ENCODE data around the gene ADARB2.

The ADARB2 gene

GRCh38 chr10:1166828-1167275, 570.5 kb downstream of the ADARB2 start:
- Histone ChIP-seq H3K9ac (no peak overlapping the region), H3K79me2 (ENCODE audit: insufficient read depth, low read depth) (no peaks in the 10 kb centered on the region), H3K4me2 (no peak overlapping the region), H3K4me1 (ENCODE audit: low read depth, poor library complexity, severe bottlenecking) (no peaks in the 10 kb centered on the region), H3K27me3 (ENCODE audit: insufficient read depth, low read depth) (no peaks in the 10 kb centered on the region), H3K27ac (no peak overlapping the region), H3K36me3 (ENCODE audit: insufficient read depth) (no peaks in the 10 kb centered on the region), H4K20me1 (ENCODE audit: insufficient read depth) (no peaks in the 10 kb centered on the region), H2AFZ (ENCODE audit: low read depth) (no peak overlapping the region), H3K4me3 (IDR thresholded peaks at IDR 0.05; ENCODE audit: insufficient read depth, low read depth, low read length) (no peak overlapping the region)
- no peak for TF ChIP-seq CTCF (conservative IDR thresholded peaks at IDR 0.05; ENCODE audit: low read depth, low read length)

DNA sequence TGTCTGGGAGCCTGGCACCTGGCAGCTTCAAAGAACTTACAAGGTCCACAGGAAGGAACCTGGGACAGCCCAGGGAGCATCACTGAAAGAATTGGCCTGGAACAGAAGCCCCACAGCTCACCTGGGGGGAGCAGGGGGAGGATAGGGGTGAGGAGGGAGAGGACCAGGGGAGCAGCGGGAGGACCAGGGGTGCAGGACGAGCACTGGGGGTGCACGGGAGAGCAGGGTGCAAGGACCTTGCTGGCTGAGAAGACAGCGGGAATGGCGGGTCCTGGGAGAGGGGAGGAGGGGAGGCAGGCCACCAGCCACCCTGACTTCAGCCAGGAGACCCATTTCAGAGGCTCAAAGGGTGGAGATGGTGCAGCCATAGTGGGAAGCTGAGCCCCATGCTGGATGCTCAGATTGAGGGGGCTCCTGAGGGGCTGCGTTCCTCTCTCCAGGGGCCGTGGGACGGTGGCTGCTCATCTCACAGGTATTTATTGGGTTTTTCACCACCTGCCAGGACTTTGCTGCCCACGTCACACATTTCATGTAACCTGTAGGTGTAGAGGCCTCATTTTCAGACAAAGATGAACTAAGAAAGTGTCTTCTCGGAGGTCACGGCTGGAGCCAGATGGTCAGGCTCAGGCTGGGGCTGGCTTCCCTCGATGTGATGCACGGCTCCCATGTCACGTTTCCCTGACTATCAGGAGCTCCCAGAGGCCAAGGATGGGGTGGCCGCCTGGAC, 571.1 kb downstream of the ADARB2 start:
- H2AFZ ChIP-seq (ENCODE audit: low read depth) = no peak overlapping the region
- no peak overlapping the region for H3K27ac ChIP-seq
- no peaks in the 10 kb centered on the region for H3K27me3 ChIP-seq (ENCODE audit: insufficient read depth, low read depth)
- no peaks in the 10 kb centered on the region for H3K4me1 ChIP-seq (ENCODE audit: low read depth, poor library complexity, severe bottlenecking)
- no peaks in the 10 kb centered on the region for H4K20me1 ChIP-seq (ENCODE audit: insufficient read depth)
- H3K9ac ChIP-seq = no peak overlapping the region
- TF ChIP-seq CTCF (conservative IDR thresholded peaks at IDR 0.05; ENCODE audit: low read depth, low read length) = no peak
- no peak overlapping the region for H3K4me2 ChIP-seq
- no peak overlapping the region for H3K4me3 ChIP-seq (IDR thresholded peaks at IDR 0.05; ENCODE audit: insufficient read depth, low read depth, low read length)
- H3K79me2 ChIP-seq (ENCODE audit: insufficient read depth, low read depth) = no peaks in the 10 kb centered on the region
- H3K36me3 ChIP-seq (ENCODE audit: insufficient read depth) = no peaks in the 10 kb centered on the region

GRCh38 chr10:1163831-1164230, 573.5 kb downstream of the ADARB2 start:
- H3K4me3 ChIP-seq (IDR thresholded peaks at IDR 0.05; ENCODE audit: insufficient read depth, low read depth, low read length) = no peak overlapping the region
- TF ChIP-seq CTCF (conservative IDR thresholded peaks at IDR 0.05; ENCODE audit: low read depth, low read length) = no peak
- no peak overlapping the region for H3K27ac ChIP-seq
- no peaks in the 10 kb centered on the region for H4K20me1 ChIP-seq (ENCODE audit: insufficient read depth)
- no peak overlapping the region for H2AFZ ChIP-seq (ENCODE audit: low read depth)
- H3K4me1 ChIP-seq (ENCODE audit: low read depth, poor library complexity, severe bottlenecking) = peaks cover 9% of the 10 kb centered on the region
- no peak overlapping the region for H3K4me2 ChIP-seq
- no peaks in the 10 kb centered on the region for H3K79me2 ChIP-seq (ENCODE audit: insufficient read depth, low read depth)
- H3K9ac ChIP-seq = no peak overlapping the region
- H3K27me3 ChIP-seq (ENCODE audit: insufficient read depth, low read depth) = no peaks in the 10 kb centered on the region
- H3K36me3 ChIP-seq (ENCODE audit: insufficient read depth) = no peaks in the 10 kb centered on the region

DNA sequence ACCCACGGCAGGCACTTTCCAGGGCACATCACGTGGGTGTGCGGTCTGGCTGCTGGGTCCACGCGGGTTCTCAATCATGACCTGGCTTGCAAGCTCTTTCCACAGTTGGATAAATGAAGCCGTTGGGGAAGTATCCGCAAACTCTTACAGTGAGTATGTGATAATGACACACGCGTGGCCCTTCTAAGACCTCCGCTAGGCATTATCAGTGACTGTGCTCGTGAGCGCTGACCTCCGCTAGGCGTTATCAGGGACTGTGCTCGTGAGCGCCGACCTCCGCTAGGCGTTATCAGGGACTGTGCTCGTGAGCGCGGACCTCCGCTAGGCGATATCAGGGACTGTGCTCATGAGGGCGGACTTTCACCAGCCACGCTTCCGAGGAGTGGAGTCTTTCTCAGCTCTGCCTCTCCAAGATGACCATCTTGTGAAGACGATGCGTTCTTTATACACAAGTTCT, 574.1 kb downstream of the ADARB2 start:
- Histone ChIP-seq H3K27me3 (ENCODE audit: insufficient read depth, low read depth) (no peaks in the 10 kb centered on the region), H3K4me1 (ENCODE audit: low read depth, poor library complexity, severe bottlenecking) (peaks cover 9% of the 10 kb centered on the region), H4K20me1 (ENCODE audit: insufficient read depth) (no peaks in the 10 kb centered on the region), H3K4me2 (no peak overlapping the region), H3K9ac (no peak overlapping the region), H3K27ac (no peak overlapping the region), H3K4me3 (IDR thresholded peaks at IDR 0.05; ENCODE audit: insufficient read depth, low read depth, low read length) (no peak overlapping the region), H3K79me2 (ENCODE audit: insufficient read depth, low read depth) (no peaks in the 10 kb centered on the region), H3K36me3 (ENCODE audit: insufficient read depth) (no peaks in the 10 kb centered on the region), H2AFZ (ENCODE audit: low read depth) (no peak overlapping the region)
- TF ChIP-seq CTCF (conservative IDR thresholded peaks at IDR 0.05; ENCODE audit: low read depth, low read length) = no peak
